ENCODE measurements around the gene ENOX1.

Gene ENOX1

GRCh38 chr13:43363156-43363953 lies 423.4 kb downstream of the ENOX1 start:
- no peak for TF ChIP-seq ZFX (IDR thresholded peaks at IDR 0.05; ENCODE audit: borderline replicate concordance)
- TF ChIP-seq CTCF (IDR thresholded peaks at IDR 0.05), result no peak
- H3K27ac ChIP-seq, result no peak overlapping the region

- no peak overlapping the region for H3K27ac ChIP-seq
- no peak for TF ChIP-seq ZFX (IDR thresholded peaks at IDR 0.05; ENCODE audit: borderline replicate concordance)
- no peak for TF ChIP-seq CTCF (IDR thresholded peaks at IDR 0.05)
Measured at GRCh38 chr13:43362556-43362955, 424.2 kb downstream of the ENOX1 start.

GRCh38 chr13:43360892-43361610 lies 425.7 kb downstream of the ENOX1 start:
- H3K27ac ChIP-seq, result no peak overlapping the region
- TF ChIP-seq ZFX (IDR thresholded peaks at IDR 0.05; ENCODE audit: borderline replicate concordance), result no peak
- TF ChIP-seq CTCF (IDR thresholded peaks at IDR 0.05), result no peak

- TF ChIP-seq ZFX (IDR thresholded peaks at IDR 0.05; ENCODE audit: borderline replicate concordance), result no peak
- no peak for TF ChIP-seq CTCF (IDR thresholded peaks at IDR 0.05)
- no peak overlapping the region for H3K27ac ChIP-seq
Measured at GRCh38 chr13:43360171-43360570, 426.6 kb downstream of the ENOX1 start.

GRCh38 chr13:43359536-43359935 lies 427.2 kb downstream of the ENOX1 start:
- no peak overlapping the region for H3K27ac ChIP-seq
- no peak for TF ChIP-seq ZFX (IDR thresholded peaks at IDR 0.05; ENCODE audit: borderline replicate concordance)
- no peak for TF ChIP-seq CTCF (IDR thresholded peaks at IDR 0.05)

- no peak overlapping the region for H3K27ac ChIP-seq
- no peak for TF ChIP-seq ZFX (IDR thresholded peaks at IDR 0.05; ENCODE audit: borderline replicate concordance)
- TF ChIP-seq CTCF (IDR thresholded peaks at IDR 0.05), result no peak
Measured at GRCh38 chr13:43357564-43357963, 429.2 kb downstream of the ENOX1 start.

GRCh38 chr13:43356567-43356966 lies 430.2 kb downstream of the ENOX1 start:
- TF ChIP-seq CTCF (IDR thresholded peaks at IDR 0.05), result no peak
- H3K27ac ChIP-seq, result no peak overlapping the region
